Hematopoietic multipotent progenitor cell treated with erythropoietin and hydrocortisone succinate and interleukin-3 and kit ligand, for 15 days (in vitro differentiated cells): ENCODE results near the gene FN3K.
A peak's percentile ranks its signal among the peaks of the same experiment; 100 is the strongest.

ENCODE experiments used
- DNase-seq: peaks from one replicate; pipeline ENCODE4 v3.0.0-alpha.2; 2015; ENCODE audit warnings: low spot score

FN3K gene

GRCh38 chr17:82734987-82735866 is at the start of gene FN3K:
TSS of gene FN3K (plus strand) at chr17:82735615. CDS start at chr17:82735637, 22 bp downstream.
- peak; percentile 56 for DNase-seq

GRCh38 chr17:82686366-82687324 is 48.8 kb upstream of the FN3K start:
- no peak for DNase-seq

GRCh38 chr17:82687375-82687861 is 48.0 kb upstream of the FN3K start:
- no peak for DNase-seq

GRCh38 chr17:82687871-82688270 is 47.5 kb upstream of the FN3K start:
- no peak for DNase-seq

- no peak for DNase-seq
Measured at GRCh38 chr17:82689077-82689476, 46.3 kb upstream of the FN3K start.

- DNase-seq, result no peak
Measured at GRCh38 chr17:82690786-82691489, 44.5 kb upstream of the FN3K start.

GRCh38 chr17:82691714-82692113 is 43.7 kb upstream of the FN3K start:
- DNase-seq, result no peak

GRCh38 chr17:82692268-82692667 is 43.1 kb upstream of the FN3K start:
- no peak for DNase-seq

- no peak for DNase-seq
Measured at GRCh38 chr17:82693168-82693867, 42.1 kb upstream of the FN3K start.

GRCh38 chr17:82694647-82695046 is 40.8 kb upstream of the FN3K start:
- no peak for DNase-seq

GRCh38 chr17:82696259-82696658 is 39.2 kb upstream of the FN3K start:
- DNase-seq, result no peak

GRCh38 chr17:82696916-82697807 is 38.3 kb upstream of the FN3K start:
- no peak for DNase-seq

GRCh38 chr17:82697808-82698064 is 37.7 kb upstream of the FN3K start:
- DNase-seq, result no peak

- DNase-seq, result peak; percentile 89
Measured at GRCh38 chr17:82698065-82698973, 37.1 kb upstream of the FN3K start, which contains the start of gene RAB40B. TSS of gene RAB40B (minus strand) at chr17:82698698. CDS start at chr17:82698596, 102 bp downstream.

- no peak for DNase-seq
Measured at GRCh38 chr17:82698974-82699442, 36.4 kb upstream of the FN3K start.

- no peak for DNase-seq
Measured at GRCh38 chr17:82699551-82699950, 35.9 kb upstream of the FN3K start.

GRCh38 chr17:82702231-82702927 is 33.0 kb upstream of the FN3K start:
- no peak for DNase-seq

GRCh38 chr17:82703036-82703745 is 32.2 kb upstream of the FN3K start:
- DNase-seq, result no peak
